Fibroblast of villous mesenchyme (primary cell): ENCODE measurements around the gene MC3R. TPM values are rescaled to one million over a fixed set of nuclear protein-coding genes. Genes with fewer than 3 reads are reported as not detected.

Source experiments
- DNase-seq: peaks from one replicate; pipeline ENCODE4 v3.0.0-alpha.2; 2010; ENCODE audit warnings: low read depth
- H3K4me3 ChIP-seq: 2 replicates; pipeline ENCODE4 v1.5.1; 2011; ENCODE audit warnings: low read depth, mild to moderate bottlenecking, low read length
- total RNA-seq: library from RNA; depleted of rRNA; stranded (reverse); fragments of >200 nt; gene quantifications from 2 replicates; pipeline ENCODE4 v1.2.3, GENCODE V29; 2012
- TF ChIP-seq, protein P1 (sequence below): IDR thresholded peaks from 2 replicates; pipeline ENCODE4 v1.5.1; 2012; ENCODE audit warnings: low read depth, mild to moderate bottlenecking, low read length; ENCODE audit not compliant: insufficient read depth

The MC3R gene
- total RNA-seq, 1 donor, result not detected

- DNase-seq, result peak; percentile 72
- TF ChIP-seq, protein P1, sequence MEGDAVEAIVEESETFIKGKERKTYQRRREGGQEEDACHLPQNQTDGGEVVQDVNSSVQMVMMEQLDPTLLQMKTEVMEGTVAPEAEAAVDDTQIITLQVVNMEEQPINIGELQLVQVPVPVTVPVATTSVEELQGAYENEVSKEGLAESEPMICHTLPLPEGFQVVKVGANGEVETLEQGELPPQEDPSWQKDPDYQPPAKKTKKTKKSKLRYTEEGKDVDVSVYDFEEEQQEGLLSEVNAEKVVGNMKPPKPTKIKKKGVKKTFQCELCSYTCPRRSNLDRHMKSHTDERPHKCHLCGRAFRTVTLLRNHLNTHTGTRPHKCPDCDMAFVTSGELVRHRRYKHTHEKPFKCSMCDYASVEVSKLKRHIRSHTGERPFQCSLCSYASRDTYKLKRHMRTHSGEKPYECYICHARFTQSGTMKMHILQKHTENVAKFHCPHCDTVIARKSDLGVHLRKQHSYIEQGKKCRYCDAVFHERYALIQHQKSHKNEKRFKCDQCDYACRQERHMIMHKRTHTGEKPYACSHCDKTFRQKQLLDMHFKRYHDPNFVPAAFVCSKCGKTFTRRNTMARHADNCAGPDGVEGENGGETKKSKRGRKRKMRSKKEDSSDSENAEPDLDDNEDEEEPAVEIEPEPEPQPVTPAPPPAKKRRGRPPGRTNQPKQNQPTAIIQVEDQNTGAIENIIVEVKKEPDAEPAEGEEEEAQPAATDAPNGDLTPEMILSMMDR, result no peak
- H3K4me3 ChIP-seq, result no peak overlapping the region
Measured at GRCh38 chr20:56222201-56222600, 26.3 kb upstream of the MC3R start.

DNA sequence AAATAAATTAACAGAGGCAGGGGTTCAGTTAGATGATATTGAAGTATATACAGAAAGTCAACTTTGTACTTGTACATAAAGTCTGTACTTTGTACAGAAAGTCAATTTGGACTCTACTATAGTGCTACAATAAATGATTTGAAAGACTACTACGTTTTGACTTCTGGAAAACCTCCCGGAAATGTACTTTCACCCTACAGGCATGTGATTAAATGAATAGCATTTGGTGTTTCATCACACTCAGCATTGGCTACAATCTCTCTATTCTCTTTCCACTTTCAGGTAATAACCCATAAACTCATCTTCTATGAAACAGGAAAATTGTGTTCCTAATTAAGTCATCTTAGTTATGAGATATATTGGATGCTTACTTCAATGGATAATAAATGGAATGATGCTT is 25.6 kb upstream of the MC3R start:
- no peak overlapping the region for H3K4me3 ChIP-seq
- no peak for DNase-seq
- TF ChIP-seq, protein P1, result no peak

DNA sequence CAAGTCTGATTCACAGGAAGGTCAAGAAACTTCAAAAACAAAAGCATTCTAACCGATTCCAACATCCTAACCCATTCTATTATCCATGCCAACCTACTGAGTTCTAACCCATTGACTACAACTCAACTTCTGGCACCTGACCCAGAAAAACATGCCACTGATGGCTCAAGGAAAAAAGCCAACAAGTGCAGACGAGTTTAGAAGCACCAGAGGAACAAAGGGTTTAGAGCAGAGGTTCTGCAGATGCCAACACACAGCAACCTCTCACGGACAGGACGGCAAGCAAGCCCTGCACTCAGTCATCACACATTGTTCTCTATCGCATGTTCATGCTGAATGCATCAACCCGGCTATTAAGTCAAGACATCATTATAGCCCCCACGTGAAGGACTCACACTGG is 25.2 kb upstream of the MC3R start:
- TF ChIP-seq, protein P1, result no peak
- no peak overlapping the region for H3K4me3 ChIP-seq
- DNase-seq, result no peak

DNA sequence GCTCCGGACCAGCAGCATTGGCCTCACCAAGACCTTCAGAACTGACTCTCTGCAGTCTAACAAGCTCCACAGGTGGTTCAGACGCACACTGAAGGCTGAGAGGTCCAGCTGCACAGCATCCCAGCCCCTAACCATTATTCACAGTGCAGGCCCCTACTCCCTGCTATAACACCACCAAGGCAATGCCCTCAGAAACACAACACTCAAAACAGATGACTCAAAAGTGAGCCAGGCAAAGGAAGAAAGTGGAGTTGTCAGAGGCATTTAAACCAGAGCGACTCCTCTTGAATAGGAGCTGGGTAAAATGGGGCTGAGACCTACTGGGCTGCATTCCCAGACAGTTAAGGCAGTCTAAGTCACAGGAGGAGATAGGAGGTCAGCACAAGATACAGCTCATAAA is 20.5 kb upstream of the MC3R start:
- no peak for DNase-seq
- TF ChIP-seq, protein P1, result no peak
- H3K4me3 ChIP-seq, result no peak overlapping the region

DNA sequence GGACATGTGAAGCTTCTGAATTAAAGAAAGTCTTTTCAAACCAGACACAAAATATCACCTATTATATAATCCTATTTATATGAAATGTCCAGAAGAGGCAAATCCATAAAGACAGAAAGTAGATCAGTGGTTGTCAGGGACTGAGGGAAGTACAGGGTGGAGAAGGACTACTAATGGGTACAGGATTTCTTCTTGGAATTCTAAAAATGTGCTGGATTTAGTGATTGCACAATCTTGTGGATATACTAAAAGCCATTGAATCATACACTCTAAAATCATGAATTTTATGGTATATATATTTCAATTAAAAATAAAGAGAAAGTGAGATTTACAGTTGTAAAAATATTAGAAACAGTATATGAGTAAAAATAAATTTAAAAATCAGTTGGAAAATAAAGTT is 18.7 kb upstream of the MC3R start:
- peak; percentile 25 for DNase-seq
- TF ChIP-seq, protein P1, result no peak
- H3K4me3 ChIP-seq, result no peak overlapping the region

DNA sequence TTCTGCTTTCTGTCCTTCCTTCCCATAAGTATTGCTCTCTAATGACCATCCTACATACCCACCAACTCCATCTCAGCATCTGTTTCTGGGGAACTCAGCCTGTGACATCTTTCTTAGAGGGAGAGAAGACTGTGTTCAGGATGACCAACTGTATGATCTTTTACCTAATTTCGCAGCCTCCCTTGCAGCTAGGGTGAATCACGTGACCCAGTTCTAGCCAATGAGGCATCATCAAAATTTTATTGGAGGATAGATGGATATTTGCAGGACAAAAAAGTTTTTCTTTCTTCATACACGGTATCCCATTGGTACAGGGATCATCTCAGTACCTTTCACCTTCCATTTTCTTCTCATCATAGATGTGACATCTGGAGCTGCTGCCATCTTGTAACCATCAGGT is 14.4 kb upstream of the MC3R start:
- no peak for DNase-seq
- no peak overlapping the region for H3K4me3 ChIP-seq
- TF ChIP-seq, protein P1, result no peak

GRCh38 chr20:56237335-56237734 is 11.2 kb upstream of the MC3R start:
- TF ChIP-seq, protein P1, result no peak
- no peak overlapping the region for H3K4me3 ChIP-seq
- no peak for DNase-seq
